ENCODE measurements around the gene KRTAP3-1.

GRCh38 chr17:41020336-41020735 is 11.4 kb upstream of the KRTAP3-1 start:
- TF ChIP-seq, protein P1, sequence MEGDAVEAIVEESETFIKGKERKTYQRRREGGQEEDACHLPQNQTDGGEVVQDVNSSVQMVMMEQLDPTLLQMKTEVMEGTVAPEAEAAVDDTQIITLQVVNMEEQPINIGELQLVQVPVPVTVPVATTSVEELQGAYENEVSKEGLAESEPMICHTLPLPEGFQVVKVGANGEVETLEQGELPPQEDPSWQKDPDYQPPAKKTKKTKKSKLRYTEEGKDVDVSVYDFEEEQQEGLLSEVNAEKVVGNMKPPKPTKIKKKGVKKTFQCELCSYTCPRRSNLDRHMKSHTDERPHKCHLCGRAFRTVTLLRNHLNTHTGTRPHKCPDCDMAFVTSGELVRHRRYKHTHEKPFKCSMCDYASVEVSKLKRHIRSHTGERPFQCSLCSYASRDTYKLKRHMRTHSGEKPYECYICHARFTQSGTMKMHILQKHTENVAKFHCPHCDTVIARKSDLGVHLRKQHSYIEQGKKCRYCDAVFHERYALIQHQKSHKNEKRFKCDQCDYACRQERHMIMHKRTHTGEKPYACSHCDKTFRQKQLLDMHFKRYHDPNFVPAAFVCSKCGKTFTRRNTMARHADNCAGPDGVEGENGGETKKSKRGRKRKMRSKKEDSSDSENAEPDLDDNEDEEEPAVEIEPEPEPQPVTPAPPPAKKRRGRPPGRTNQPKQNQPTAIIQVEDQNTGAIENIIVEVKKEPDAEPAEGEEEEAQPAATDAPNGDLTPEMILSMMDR (IDR thresholded peaks at IDR 0.05): no peak
- TF ChIP-seq, protein P2, sequence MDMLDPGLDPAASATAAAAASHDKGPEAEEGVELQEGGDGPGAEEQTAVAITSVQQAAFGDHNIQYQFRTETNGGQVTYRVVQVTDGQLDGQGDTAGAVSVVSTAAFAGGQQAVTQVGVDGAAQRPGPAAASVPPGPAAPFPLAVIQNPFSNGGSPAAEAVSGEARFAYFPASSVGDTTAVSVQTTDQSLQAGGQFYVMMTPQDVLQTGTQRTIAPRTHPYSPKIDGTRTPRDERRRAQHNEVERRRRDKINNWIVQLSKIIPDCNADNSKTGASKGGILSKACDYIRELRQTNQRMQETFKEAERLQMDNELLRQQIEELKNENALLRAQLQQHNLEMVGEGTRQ (IDR thresholded peaks at IDR 0.05): no peak
- TF ChIP-seq RAD21 (conservative IDR thresholded peaks at IDR 0.05 in 1 of 2, IDR thresholded peaks at IDR 0.05 in 1 of 2) (no peak), POLR2A (IDR thresholded peaks at IDR 0.05; ENCODE audit: low read length) (no peak), SMC3 (IDR thresholded peaks at IDR 0.05) (no peak; the same call in 2 of the 3 replicates)
